NCI-H226 (cell line): ENCODE results near the gene DRD2.

ENCODE experiments used
- DNase-seq: peaks from one replicate; pipeline ENCODE4 v3.0.0-alpha.2; 2015

The DRD2 gene

GRCh38 chr11:113363996-113364641, 111.1 kb downstream of the DRD2 start:
- DNase-seq: no peak

DNA sequence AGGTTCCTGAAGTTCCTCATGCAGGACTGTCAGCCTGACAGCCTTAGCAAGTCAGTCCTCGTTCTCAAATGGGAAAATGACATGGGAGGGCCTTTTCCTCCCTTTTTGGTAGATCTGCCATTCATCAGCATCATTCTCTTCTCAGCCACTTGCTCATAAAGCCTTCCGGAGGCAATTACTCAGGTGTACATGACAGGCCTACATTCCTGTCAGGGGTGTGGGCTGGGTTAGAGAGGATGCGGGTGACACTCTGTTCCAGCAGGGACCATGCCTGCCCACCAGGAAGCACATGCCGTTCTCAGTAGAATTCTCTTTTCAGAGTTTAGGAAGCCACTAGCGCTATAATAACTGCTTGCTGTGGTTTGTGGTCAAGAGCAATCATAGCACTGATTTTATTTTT, 111.8 kb downstream of the DRD2 start:
- DNase-seq: no peak
